ENCODE measurements around the gene ZRANB3. TPM values are rescaled to one million over a fixed set of nuclear protein-coding genes. Genes with fewer than 3 reads are reported as not detected.

ZRANB3 gene
- total RNA-seq, 4 donors from 2014 or later, result 4.8 to 9.3 (median 5.5) TPM

GRCh38 chr2:135532581-135532980, 1.6 kb upstream of the ZRANB3 start:
- DNase-seq (ENCODE audit: low spot score in 2 of 2), result no peak
- Histone ChIP-seq H3K4me3 (peak overlapping the region in 2 of 4 donors; percentile 80 to 98), H3K36me3 (no peaks in the 10 kb centered on the region), H3K4me1 (peaks cover 0 to 28% (median 3%) of the 10 kb centered on the region in 4 donors), H3K9me3 (no peaks in the 10 kb centered on the region), H3K27me3 (no peaks in the 10 kb centered on the region), H3K27ac (peak overlapping the region in 1 of 4 donors; percentile 96)
- TF ChIP-seq CTCF (IDR thresholded peaks at IDR 0.05) (no peak), POLR2A (IDR thresholded peaks at IDR 0.05) (no peak), EP300 (IDR thresholded peaks at IDR 0.05) (no peak)
- WGBS, 2 donors, result 40 to 48% methylated on average over 3 of the region's 3 CpGs

- no peaks in the 10 kb centered on the region for H3K36me3 ChIP-seq
- peak within 1 kb of the TSS; percentile 72 to 98 (median 86) for H3K4me3 ChIP-seq
- peak within 1 kb of the TSS; percentile 89 to 97 (median 96) for H3K27ac ChIP-seq
- H3K4me1 ChIP-seq, result peaks cover 0 to 28% (median 3%) of the 10 kb centered on the region in 4 donors
- DNase-seq (ENCODE audit: low spot score in 2 of 2), result peak; percentile 97 to 100
- whole genome bisulfite sequencing, 2 donors, result 0 to 1% methylated on average over 68 to 70 of the region's 75 CpGs
- no peak for TF ChIP-seq CTCF (IDR thresholded peaks at IDR 0.05)
- peak in 1 of 2 donors; percentile 10 for TF ChIP-seq EP300 (IDR thresholded peaks at IDR 0.05)
- TF ChIP-seq POLR2A (IDR thresholded peaks at IDR 0.05), result peak in 1 of 2 donors; percentile 47
- no peaks in the 10 kb centered on the region for H3K9me3 ChIP-seq
- H3K27me3 ChIP-seq, result no peaks in the 10 kb centered on the region
Observed at GRCh38 chr2:135531231-135532197, 496 bp upstream of the ZRANB3 start, which contains the start of gene R3HDM1. Gene R3HDM1, plus strand, starts transcription at chr2:135531484. Its CDS starts 73,362 bp downstream, at chr2:135604846.

GRCh38 chr2:135528006-135528405, 3.0 kb downstream of the ZRANB3 start:
- Histone ChIP-seq H3K27me3 (no peaks in the 10 kb centered on the region), H3K4me1 (peaks cover 0 to 19% (median 3%) of the 10 kb centered on the region in 4 donors), H3K36me3 (peaks cover 0 to 8% (median 0%) of the 10 kb centered on the region in 3 donors), H3K4me3 (no peak overlapping the region), H3K9me3 (no peaks in the 10 kb centered on the region), H3K27ac (no peak overlapping the region)
- DNase-seq (ENCODE audit: low spot score in 2 of 2), result no peak
- 86 to 90% methylated on average over 3 of the region's 3 CpGs for WGBS, 2 donors
- TF ChIP-seq CTCF (IDR thresholded peaks at IDR 0.05), result no peak

GRCh38 chr2:135525786-135526185, 5.2 kb downstream of the ZRANB3 start:
- H3K36me3 ChIP-seq, result peaks cover 0 to 28% (median 0%) of the 10 kb centered on the region in 3 donors
- WGBS, 2 donors, result 93 to 100% methylated on average over 1 of the region's 1 CpG
- H3K27me3 ChIP-seq, result no peaks in the 10 kb centered on the region
- TF ChIP-seq CTCF (IDR thresholded peaks at IDR 0.05) (no peak), POLR2A (IDR thresholded peaks at IDR 0.05) (no peak), EP300 (IDR thresholded peaks at IDR 0.05) (no peak)
- no peak overlapping the region for H3K4me3 ChIP-seq
- DNase-seq (ENCODE audit: low spot score in 2 of 2), result no peak
- H3K9me3 ChIP-seq, result peaks cover 0 to 8% (median 0%) of the 10 kb centered on the region in 4 donors
- peaks cover 0 to 6% (median 0%) of the 10 kb centered on the region in 4 donors for H3K4me1 ChIP-seq
- H3K27ac ChIP-seq, result no peak overlapping the region

- Histone ChIP-seq H3K27me3 (no peaks in the 10 kb centered on the region), H3K9me3 (peaks cover 0 to 74% (median 12%) of the 10 kb centered on the region in 4 donors), H3K27ac (no peak overlapping the region), H3K36me3 (no peaks in the 10 kb centered on the region), H3K4me3 (no peak overlapping the region), H3K4me1 (no peaks in the 10 kb centered on the region)
- TF ChIP-seq EP300 (IDR thresholded peaks at IDR 0.05) (no peak), CTCF (IDR thresholded peaks at IDR 0.05) (no peak)
- WGBS, 2 donors, result 95 to 100% methylated on average over 2 of the region's 2 CpGs
- DNase-seq (ENCODE audit: low spot score in 2 of 2), result no peak
Observed at GRCh38 chr2:135512099-135512498, 18.9 kb downstream of the ZRANB3 start.

Measured in tibial nerve (tissue), 4 donors.